Activated T-helper 17 cell treated with anti-CD3 and anti-CD28 coated beads, Interleukin-2, amount 50 U/mL, for 72 hours (primary cell): ENCODE measurements around the gene PHOX2A. TPM values are rescaled to one million over a fixed set of nuclear protein-coding genes. Genes with fewer than 3 reads are reported as not detected.

ENCODE experiments used
- ATAC-seq: fragments of 150-1000 bp; cut with Tn5 transposase; replicated peaks from 2 replicates; pipeline ENCODE4 v1.10.0; 2021; ENCODE audit warnings: mild to moderate bottlenecking, moderate library complexity
- H3K27ac Mint-ChIP-seq: one replicate; pipeline ENCODE4 v1.8.0; 2022; ENCODE audit warnings: mixed read lengths
- H3K27me3 Mint-ChIP-seq: one replicate; pipeline ENCODE4 v1.8.0; 2022; ENCODE audit warnings: mixed read lengths
- H3K36me3 Mint-ChIP-seq: one replicate; pipeline ENCODE4 v1.8.0; 2022; ENCODE audit warnings: low read depth, mild to moderate bottlenecking, mixed read lengths
- H3K4me1 Mint-ChIP-seq: one replicate; pipeline ENCODE4 v1.8.0; 2022; ENCODE audit warnings: mixed read lengths
- H3K4me3 Mint-ChIP-seq: one replicate; pipeline ENCODE4 v1.8.0; 2022; ENCODE audit warnings: mild to moderate bottlenecking, mixed read lengths
- H3K9me3 Mint-ChIP-seq: one replicate; pipeline ENCODE4 v1.8.0; 2022; ENCODE audit warnings: mixed read lengths
- total RNA-seq, 2 donors: library from RNA; stranded (reverse); gene quantifications; one replicate each; pipeline ENCODE4 v1.2.3, GENCODE V29; 2022

The PHOX2A gene
- total RNA-seq, 2 donors from 2014 or later: not detected

GRCh38 chr11:72233773-72234513 is 10.0 kb downstream of the PHOX2A start:
- H3K9me3 Mint-ChIP-seq: no peaks in the 10 kb centered on the region
- no peaks in the 10 kb centered on the region for H3K27me3 Mint-ChIP-seq
- ATAC-seq: no peak
- peaks cover 5% of the 10 kb centered on the region for H3K4me1 Mint-ChIP-seq
- peak overlapping the region; percentile 74 for H3K27ac Mint-ChIP-seq
- no peak overlapping the region for H3K4me3 Mint-ChIP-seq
- peaks cover 82% of the 10 kb centered on the region for H3K36me3 Mint-ChIP-seq

DNA sequence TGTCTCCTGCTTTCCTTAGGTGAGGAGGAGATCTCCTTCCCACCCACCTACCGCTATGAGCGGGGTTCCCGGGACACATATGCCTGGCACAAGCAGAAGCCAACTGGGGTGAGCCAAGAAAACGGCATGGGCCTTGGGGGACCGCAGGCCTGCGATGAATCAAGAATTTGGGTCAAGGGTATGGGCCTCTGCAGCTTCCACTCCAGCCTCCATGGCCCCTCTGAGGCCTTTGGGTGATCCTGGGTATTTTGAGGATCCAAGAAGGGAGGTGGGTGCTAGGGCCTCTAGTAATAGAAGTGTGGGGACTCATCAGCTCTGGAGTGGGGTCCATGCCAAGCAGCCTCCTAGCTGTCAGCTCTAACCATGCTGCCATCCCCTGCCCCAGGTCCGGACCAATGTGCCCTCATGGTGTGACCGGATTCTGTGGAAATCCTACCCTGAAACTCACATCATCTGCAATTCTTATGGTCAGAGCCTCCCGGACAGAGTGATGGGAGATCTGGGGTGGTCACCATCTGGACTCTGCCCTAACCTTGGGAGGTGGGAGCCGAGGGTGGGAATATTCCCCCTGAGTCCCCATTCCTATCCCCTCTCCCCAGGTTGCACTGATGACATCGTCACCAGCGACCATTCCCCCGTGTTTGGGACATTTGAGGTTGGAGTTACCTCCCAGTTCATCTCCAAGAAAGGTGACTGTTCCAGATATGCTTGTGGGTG is 10.8 kb downstream of the PHOX2A start:
- H3K27ac Mint-ChIP-seq: no peak overlapping the region
- H3K36me3 Mint-ChIP-seq: peaks cover 82% of the 10 kb centered on the region
- no peaks in the 10 kb centered on the region for H3K27me3 Mint-ChIP-seq
- no peak for ATAC-seq
- no peak overlapping the region for H3K4me3 Mint-ChIP-seq
- H3K9me3 Mint-ChIP-seq: no peaks in the 10 kb centered on the region
- H3K4me1 Mint-ChIP-seq: peaks cover 5% of the 10 kb centered on the region

- Mint-ChIP-seq H3K36me3 (peaks cover 79% of the 10 kb centered on the region), H3K27me3 (no peaks in the 10 kb centered on the region)
Measured at GRCh38 chr11:72232260-72233055, 11.5 kb downstream of the PHOX2A start.

DNA sequence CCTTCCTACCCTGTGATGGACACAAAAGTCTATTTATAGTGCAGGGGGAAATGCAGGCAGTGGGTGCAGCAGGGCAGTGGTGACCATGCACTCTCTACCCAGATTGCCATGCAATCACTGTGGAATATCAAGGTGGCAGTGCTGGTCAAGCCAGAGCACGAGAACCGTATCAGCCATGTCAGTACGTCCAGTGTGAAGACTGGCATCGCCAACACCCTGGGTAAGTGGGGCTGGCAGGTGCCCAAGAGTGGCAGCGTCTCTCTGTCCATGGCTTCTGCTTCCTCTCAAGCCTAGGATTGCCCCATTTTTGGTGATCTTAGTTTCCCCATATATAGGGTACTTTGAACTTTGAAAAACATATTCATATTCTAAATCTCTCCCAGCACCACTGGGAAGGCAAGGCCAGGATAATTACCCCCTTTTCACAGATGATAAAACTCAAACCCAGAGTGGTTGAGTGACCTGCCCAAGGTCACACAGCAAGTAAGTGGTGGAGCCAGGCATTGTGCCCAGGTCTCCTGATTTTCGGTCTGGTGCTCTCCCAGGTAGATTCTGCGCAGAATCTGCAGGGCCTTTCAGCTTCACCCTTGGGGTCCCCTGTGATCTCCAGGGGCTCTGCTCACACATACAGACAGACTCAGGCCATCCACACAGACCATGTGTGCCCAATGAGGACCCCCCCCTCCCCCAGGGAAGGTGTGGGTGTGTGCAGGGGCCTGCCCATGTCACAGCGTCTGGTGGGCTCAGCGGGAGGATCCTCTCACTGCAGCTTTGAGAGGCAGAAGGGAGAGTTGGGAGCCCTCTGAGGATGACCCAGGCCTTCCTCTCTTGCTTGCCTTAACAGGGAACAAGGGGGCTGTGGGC is 12.3 kb downstream of the PHOX2A start:
- peaks cover 5% of the 10 kb centered on the region for H3K4me1 Mint-ChIP-seq

More at GRCh38 chr11:72232260-72233055, 11.5 kb downstream of the PHOX2A start:
- ATAC-seq: no peak
- Mint-ChIP-seq H3K4me1 (peaks cover 5% of the 10 kb centered on the region), H3K27ac (no peak overlapping the region), H3K9me3 (no peaks in the 10 kb centered on the region), H3K4me3 (no peak overlapping the region)

GRCh38 chr11:72230764-72231365 is 13.1 kb downstream of the PHOX2A start:
- Mint-ChIP-seq H3K36me3 (peaks cover 68% of the 10 kb centered on the region), H3K27me3 (no peaks in the 10 kb centered on the region), H3K4me3 (no peak overlapping the region), H3K4me1 (peaks cover 5% of the 10 kb centered on the region), H3K9me3 (no peaks in the 10 kb centered on the region), H3K27ac (no peak overlapping the region)
- ATAC-seq: no peak

More for the DNA sequence above, 12.3 kb downstream of the PHOX2A start:
- Mint-ChIP-seq H3K36me3 (peaks cover 72% of the 10 kb centered on the region), H3K9me3 (no peaks in the 10 kb centered on the region), H3K4me3 (no peak overlapping the region), H3K27ac (no peak overlapping the region), H3K27me3 (no peaks in the 10 kb centered on the region)
- ATAC-seq: no peak

DNA sequence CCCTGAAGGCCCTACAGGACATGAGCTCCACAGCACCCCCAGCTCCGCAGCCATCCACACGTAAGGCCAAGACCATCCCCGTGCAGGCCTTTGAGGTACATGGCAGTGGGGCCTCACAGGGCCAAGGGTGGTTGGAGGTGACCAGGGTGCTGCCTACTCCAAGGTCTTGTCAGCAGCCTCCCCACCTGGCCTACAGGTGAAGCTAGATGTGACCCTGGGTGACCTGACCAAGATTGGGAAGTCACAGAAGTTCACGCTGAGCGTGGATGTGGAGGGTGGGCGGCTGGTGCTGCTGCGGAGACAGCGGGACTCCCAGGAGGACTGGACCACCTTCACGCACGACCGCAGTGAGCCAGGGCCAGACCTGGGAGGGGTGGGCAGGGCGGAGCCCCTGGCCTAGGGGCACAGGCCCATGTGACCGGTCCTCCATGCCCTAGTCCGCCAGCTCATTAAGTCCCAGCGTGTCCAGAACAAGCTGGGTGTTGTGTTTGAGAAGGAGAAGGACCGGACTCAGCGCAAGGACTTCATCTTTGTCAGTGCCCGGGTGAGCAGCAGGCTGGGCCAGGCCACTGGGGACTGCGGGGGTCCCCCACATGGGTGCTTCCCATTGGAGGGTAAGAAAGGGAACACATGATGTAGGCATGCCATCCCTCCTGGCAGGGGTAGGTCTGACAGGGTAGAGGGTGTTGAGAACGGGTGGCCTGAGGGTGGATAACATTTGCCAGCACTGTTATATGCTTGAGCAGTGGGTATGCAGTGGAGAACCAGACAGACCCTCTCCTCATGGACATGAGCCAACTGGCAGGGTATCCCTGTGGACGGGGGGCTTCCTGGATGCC is 13.8 kb downstream of the PHOX2A start:
- Mint-ChIP-seq H3K27ac (no peak overlapping the region), H3K36me3 (peaks cover 64% of the 10 kb centered on the region), H3K27me3 (no peaks in the 10 kb centered on the region), H3K4me1 (peaks cover 11% of the 10 kb centered on the region), H3K9me3 (no peaks in the 10 kb centered on the region), H3K4me3 (no peak overlapping the region)
- ATAC-seq: no peak

GRCh38 chr11:72229336-72229924 is 14.5 kb downstream of the PHOX2A start:
- H3K27ac Mint-ChIP-seq: no peak overlapping the region
- H3K9me3 Mint-ChIP-seq: no peaks in the 10 kb centered on the region
- ATAC-seq: no peak
- H3K27me3 Mint-ChIP-seq: no peaks in the 10 kb centered on the region
- peaks cover 12% of the 10 kb centered on the region for H3K4me1 Mint-ChIP-seq
- no peak overlapping the region for H3K4me3 Mint-ChIP-seq
- peaks cover 58% of the 10 kb centered on the region for H3K36me3 Mint-ChIP-seq

- no peaks in the 10 kb centered on the region for H3K9me3 Mint-ChIP-seq
- no peak for ATAC-seq
- no peak overlapping the region for H3K4me3 Mint-ChIP-seq
- H3K36me3 Mint-ChIP-seq: peaks cover 58% of the 10 kb centered on the region
- peaks cover 7% of the 10 kb centered on the region for H3K4me1 Mint-ChIP-seq
- H3K27ac Mint-ChIP-seq: no peak overlapping the region
- H3K27me3 Mint-ChIP-seq: no peaks in the 10 kb centered on the region
Measured at GRCh38 chr11:72228844-72229231, 15.1 kb downstream of the PHOX2A start.

DNA sequence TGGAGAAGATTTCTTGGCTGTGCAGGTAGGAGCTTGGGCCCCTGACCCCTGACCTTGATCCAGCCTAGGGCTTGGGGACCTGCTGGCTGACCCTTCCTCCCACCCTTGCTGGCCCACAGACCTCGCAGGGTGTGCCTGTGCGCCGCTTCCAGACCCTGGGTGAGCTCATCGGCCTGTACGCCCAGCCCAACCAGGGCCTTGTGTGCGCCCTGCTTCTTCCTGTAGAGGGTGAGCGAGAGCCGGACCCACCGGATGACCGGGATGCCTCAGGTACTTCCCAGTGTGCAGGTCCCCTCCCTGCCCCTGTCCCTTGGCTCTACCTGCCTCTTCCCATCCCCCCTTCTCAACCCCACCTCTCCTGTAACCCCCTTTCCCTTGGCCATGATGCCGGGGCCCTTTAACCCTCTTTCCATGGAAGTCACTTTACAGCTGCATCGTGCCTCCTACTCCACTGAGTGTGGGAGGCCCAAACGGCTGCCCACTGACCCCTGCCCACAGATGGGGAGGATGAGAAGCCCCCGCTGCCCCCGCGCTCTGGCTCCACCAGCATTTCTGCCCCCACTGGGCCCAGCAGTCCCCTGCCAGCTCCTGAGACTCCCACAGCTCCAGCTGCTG is 15.6 kb downstream of the PHOX2A start:
- Mint-ChIP-seq H3K4me3 (no peak overlapping the region), H3K27me3 (no peaks in the 10 kb centered on the region), H3K36me3 (peaks cover 53% of the 10 kb centered on the region), H3K27ac (no peak overlapping the region), H3K4me1 (peaks cover 7% of the 10 kb centered on the region), H3K9me3 (no peaks in the 10 kb centered on the region)
- ATAC-seq: no peak

DNA sequence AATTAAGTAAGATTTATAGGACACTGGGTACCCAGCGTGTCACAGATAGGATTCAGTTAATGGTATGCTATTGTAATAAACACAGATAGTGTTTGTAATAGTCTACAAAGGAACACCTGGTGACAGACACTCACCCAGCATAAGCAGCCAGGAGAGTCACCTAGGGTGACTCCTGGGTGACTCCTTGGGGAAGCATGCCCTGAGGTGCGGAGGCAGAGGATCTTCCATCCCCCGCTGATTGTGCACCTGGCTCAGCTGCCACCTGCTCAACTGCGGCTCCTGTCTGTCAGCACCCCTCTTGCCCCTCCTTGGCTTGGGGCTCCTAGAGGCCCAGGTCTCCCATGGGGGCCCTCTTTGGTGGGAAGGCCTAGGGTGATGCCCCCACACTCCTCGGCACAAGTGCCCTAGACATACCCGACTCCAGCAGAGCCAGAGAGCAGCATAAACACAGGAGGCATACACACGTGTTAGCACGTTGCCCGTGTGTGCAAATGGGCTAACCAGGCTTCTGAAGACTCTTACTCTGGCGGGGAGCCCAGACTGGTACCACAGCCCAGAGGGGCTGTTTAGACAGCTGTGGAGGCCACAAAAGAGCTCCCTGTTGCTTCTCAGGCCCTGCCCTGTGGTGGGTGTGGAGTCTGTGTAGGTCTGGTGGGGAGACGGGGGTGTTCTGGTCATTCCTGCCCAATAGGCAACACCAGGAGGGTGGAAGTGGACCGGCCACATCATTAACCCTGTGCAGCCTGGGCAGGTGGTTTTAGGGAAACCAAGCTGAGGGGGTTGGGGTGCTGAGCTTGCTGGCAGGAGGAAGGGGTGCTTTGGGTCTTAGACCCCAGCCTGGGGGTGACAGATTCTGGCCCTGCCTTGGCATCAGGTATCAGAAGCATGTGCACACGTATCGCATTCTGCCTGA is 16.4 kb downstream of the PHOX2A start:
- no peak overlapping the region for H3K4me3 Mint-ChIP-seq
- ATAC-seq: no peak
- peaks cover 47% of the 10 kb centered on the region for H3K36me3 Mint-ChIP-seq
- H3K9me3 Mint-ChIP-seq: no peaks in the 10 kb centered on the region
- peaks cover 7% of the 10 kb centered on the region for H3K4me1 Mint-ChIP-seq
- H3K27ac Mint-ChIP-seq: no peak overlapping the region
- no peaks in the 10 kb centered on the region for H3K27me3 Mint-ChIP-seq

GRCh38 chr11:72226701-72227100 is 17.3 kb downstream of the PHOX2A start:
- H3K4me1 Mint-ChIP-seq: peaks cover 7% of the 10 kb centered on the region
- peaks cover 38% of the 10 kb centered on the region for H3K36me3 Mint-ChIP-seq
- no peak overlapping the region for H3K27ac Mint-ChIP-seq
- no peak overlapping the region for H3K4me3 Mint-ChIP-seq
- ATAC-seq: no peak
- H3K27me3 Mint-ChIP-seq: no peaks in the 10 kb centered on the region
- no peaks in the 10 kb centered on the region for H3K9me3 Mint-ChIP-seq
